T follicular helper cell (primary cell): Measurements from ENCODE around the gene OR5K4.

Source experiments
- DNase-seq: peaks from one replicate; pipeline ENCODE4 v3.0.0-alpha.2; 2020; ENCODE audit warnings: low read depth
- total RNA-seq, 2 experiments: gene quantifications; one replicate each; lab custom pipeline; 2026; lab: John Stamatoyannopoulos, UW

OR5K4 gene, protein sequence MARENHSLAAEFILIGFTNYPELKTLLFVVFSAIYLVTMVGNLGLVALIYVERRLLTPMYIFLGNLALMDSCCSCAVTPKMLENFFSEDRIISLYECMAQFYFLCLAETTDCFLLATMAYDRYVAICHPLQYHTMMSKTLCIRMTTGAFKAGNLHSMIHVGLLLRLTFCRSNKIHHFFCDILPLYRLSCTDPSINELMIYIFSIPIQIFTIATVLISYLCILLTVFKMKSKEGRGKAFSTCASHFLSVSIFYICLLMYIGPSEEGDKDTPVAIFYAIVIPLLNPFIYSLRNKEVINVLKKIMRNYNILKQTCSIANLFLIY
- 0 reads per million in 2 experiments for total RNA-seq

DNA sequence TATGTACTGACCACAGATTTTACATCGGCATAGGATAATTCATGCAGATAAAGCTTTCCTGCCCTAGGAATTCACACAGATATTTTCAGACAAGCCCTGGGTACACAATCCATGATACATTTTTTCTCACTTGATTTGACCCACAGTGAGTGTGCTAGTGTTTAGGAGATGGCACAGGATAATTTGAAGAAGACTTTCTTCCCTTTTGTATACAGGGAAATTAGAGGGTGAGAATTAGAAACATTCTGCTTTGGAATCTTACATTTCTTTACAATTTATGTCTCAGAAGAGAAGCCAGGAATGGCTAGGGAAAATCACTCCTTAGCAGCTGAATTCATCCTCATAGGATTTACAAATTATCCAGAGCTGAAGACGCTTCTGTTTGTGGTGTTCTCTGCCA lies at the start of gene OR5K4:
Gene OR5K4 (plus strand): TSS at position 301 of the 400 bp plus-strand sequence. CDS start 0 bp downstream, at position 301.
- DNase-seq: no peak

DNA sequence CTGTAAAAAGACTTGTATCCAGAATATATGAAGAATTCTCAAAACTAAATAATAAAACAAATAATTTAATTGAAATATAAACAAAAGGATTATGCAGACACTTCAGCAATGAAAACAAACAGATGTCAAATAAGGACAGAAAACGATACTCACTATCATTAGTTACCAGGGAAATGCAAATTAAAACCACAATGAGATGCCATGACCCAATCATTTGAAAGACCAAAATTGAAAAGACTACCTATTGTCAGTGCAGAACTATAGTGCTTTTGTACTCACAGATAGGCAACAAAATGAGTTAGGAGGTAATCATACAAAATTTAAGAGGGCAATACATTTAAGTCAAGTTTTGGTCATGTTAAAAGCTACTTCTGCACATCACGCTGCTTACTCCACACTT lies 31.6 kb upstream of the OR5K4 start:
- no peak for DNase-seq

DNA sequence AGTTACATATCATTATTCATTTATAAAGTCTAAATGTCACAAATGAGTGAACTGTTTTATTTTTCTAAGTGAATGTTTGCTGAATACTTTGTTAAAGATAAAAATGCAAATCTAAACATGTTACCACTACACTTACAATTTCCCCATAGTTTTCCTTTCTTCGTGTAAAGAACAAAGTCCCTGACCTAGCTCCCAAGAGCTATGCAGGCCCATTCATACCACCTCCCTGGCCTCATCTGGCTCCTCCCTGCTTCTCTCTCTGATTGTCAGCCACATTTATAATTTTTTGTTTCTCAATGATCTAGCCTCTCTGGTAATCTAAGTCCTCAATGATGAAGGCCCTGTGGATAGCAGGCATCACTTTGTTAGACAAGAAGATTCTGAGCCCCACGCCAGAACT lies 31.0 kb upstream of the OR5K4 start:
- DNase-seq: no peak

DNA sequence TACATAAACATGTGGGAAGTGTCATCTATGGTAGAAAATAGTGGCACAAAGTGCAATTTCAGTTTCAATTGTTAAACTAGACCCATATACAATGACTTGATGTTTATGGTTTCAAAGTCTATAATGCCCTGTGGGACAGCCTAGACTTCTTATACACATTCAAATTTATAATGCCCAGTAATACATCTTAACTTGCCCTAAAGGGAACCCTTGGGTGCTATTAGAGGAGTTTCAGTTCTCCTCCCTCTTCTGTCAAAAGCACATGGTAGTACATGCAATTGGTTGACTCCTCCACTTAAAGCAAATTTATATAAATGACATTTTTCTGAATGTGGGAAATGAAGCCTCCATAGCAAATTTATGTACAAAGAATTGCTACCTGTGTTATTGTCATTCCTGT lies 30.2 kb upstream of the OR5K4 start:
- no peak for DNase-seq

DNA sequence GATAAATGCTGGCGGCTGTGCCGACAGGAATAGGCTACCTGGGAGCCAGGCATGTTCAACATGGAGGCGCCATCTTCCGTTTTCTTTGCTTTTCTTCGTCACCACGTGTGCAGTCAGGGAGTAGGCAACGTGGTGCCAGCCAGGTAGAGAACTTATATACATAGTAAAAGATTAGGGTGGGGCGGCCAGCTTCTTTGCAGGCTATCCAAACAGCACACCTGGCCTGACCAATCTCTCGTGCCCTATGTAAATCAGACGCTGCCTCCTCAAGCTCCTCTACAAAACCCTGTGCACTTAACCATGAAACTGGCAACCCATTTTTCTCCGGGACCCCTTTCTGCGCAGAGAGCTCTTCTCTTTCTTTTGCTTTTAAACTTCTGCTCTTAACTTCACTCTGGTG lies 28.6 kb upstream of the OR5K4 start:
- DNase-seq: no peak

DNA sequence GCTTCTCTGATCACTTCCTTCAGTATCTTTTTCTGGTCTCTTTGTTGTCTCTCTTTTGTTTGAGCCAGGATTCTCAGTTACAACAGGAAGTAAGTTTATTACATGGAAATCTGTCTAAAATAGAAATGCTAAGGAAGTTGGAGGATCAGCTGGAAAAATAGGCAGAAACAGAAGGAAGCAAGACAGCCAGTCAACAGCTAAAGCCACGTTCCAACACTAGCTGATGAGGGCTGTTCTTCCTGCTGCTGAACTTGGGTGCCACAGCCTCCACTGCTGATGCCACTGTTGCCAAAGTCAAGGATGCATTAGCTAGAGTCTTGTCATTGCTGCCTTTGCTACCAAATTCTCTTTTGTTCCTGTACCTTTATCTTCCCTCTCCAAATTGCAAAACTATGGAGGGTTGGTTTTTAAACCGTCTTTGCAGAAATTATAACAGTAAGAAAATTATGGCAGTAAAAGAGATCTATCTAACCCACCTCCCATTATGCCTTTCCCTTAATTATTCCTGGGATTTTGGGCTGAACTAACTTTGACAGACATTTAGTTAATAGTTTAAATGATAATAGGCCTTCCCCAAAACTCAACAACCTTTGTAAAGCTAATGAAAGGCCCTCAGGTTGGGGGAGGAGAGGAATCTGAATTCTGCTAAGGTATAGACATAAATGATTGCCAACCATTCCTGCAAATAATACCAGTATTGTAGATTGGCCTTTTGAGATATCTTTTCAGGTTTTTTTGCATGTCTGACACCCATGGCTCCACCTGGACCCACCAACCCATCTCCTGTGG lies 27.4 kb upstream of the OR5K4 start:
- DNase-seq: no peak

DNA sequence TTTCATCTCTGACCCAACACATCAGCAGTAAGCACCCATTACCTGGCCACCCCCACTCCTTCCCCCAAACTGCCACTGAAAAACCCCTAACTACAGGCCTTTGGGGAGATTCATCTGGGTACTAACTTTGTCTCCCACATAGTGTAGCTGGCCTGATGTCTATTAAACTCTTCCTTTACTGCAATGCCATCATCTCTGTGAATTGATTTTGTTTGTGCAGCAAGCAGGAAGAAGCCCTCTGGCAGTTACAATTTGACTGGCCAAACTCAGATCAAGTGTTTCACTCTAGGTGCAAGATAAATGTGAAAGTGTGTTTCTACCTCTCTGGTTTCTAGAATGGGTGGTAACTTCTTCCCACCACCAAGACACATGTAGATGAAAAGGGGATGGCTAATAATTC lies 26.7 kb upstream of the OR5K4 start:
- no peak for DNase-seq

DNA sequence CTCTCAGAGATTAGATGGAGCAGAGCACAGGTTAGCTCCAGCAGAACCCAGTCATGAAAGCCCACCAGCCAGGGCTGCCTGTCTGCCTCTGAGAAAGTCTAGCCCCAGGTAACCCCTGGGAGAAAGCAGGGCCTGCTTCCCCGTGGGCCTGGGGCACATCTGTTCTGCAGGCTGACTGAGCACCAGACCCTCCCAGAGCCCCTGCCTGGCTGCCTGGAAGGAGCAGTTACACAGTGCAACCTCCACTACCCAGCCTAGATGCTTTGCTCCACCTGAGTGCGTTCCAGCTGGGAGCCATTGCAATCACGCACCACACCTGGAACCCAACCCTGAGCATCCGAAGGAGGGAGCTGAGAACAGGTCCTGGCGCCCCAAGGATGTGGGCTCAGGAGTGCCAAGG lies 24.7 kb upstream of the OR5K4 start:
- no peak for DNase-seq

DNA sequence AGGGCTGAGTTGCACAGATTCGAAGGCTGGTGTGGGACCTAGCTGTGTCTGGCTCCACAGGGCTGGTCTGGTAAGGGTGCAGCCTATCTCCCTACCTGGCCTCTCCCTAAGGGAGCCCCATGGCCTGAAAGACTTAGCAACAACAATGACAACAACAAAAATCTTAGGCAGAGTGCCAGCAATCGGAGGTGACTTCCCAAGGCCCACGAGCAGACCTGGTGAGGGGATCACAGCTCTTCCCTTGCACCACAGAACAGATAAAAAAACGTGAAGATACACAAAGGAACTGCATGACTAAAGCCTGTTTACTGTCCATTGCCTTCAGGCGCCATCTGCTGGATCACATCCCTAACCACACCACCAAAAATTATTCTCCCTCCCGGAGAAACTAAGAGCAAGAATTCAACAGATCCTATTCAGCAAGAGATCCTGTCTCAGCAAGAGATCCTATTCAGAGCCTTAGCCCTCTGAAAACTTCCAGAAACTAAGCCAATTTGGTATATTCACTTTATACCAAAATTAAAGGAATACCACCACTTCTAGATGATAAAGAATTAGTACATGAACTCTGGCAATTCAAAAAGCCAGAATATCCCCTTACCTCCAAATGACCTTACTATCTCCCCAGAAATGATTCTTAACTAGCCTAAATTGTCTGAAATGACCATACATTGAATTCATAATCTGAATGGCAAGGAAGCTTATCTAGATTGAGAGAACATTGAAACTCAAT lies 24.1 kb upstream of the OR5K4 start:
- DNase-seq: peak; percentile 17

- DNase-seq: no peak
Measured at GRCh38 chr3:98331329-98331728, 22.3 kb upstream of the OR5K4 start.

GRCh38 chr3:98333989-98334606 lies 19.6 kb upstream of the OR5K4 start:
- DNase-seq: no peak

DNA sequence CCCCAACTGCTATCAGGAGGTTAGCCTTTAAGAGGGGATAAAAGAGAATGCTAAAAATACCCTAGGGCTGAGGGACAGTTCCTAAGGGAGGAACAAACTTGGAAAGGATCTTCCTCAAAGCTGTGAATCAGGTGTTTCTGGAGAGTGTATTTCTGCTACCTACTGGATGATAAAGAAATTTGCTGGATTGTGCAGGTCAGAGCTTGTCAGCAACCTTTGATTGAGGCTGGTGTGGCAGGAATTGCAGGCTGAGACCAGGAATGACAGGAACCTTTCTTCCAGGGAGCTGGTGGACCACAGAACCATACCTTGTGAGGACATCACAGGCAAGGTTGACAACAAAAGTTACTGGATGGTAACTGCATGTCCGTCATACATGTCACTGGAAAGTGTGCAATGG lies 14.6 kb upstream of the OR5K4 start:
- DNase-seq: no peak

DNA sequence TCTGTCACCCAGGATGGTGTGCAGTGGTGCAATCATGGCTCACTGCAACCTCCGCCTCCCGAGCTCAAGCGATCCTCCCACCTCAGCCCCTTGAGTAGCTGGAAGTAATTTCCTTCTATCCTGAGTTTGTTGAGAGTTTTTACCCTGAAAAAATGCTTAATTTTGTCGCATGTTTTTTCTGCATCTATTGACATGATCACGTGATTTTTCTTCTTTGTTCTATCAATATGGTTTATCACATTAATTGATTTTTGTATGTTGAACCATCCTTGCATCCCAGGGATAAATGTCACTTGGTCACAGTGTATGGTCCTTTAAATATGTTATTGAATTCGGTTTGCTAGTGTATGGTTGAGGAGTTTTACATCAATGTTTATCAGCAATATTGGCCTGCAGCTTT lies 11.9 kb upstream of the OR5K4 start:
- no peak for DNase-seq

GRCh38 chr3:98343647-98344507 lies 9.8 kb upstream of the OR5K4 start:
- DNase-seq: no peak

- no peak for DNase-seq
Measured at GRCh38 chr3:98350082-98350481, 3.6 kb upstream of the OR5K4 start.

DNA sequence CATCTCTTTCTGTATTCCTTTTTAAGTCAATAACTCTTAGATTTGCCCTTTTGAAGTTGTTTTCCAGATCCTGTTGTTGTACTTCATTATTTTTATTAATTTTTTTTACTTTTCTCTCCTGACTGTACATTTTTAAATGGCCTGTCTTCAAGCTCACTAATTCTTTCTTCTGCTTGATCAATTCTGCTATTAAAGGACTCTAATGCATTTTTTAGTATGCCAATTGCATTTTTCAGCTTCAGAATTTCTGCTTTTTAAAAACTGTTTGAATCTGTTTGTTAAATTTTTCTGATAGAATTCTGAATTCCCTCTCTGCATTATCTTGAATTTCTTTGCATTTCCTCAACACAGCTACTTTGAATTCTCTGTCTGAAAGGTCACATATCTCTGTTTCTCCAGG lies 5.6 kb downstream of the OR5K4 start:
- no peak for DNase-seq

DNA sequence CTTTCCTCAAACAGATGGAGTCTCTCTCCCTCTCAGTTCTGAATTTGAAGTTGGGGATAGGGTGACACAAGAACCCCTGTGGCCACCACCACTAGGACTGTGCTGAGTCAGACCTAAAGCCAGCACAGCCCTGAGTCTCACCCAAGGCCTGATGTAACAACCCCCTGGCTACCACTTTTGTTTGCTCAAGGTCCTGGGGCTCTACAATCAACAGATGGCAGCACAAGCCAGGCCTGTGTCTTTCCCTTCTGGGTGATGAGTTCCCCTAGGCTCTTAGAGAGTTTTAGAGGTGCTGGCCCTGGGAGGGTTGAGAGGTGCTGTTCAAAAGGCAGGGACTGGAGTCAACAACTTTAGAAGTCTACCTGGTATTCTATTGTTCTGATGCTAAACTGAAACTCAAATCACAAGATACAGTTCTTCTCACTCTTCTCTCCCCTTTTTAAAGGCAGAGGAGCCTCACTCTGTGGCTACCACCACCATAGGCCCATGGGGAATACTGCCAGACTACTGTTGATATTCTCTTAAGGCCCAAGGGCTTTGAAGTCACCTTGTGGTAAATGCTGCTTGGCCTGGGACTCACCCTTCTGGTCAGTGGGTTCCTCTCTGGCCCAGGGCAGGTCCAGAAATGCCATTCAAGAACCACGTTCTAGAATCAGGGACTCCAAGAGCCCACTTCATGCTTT lies 6.5 kb downstream of the OR5K4 start:
- no peak for DNase-seq

DNA sequence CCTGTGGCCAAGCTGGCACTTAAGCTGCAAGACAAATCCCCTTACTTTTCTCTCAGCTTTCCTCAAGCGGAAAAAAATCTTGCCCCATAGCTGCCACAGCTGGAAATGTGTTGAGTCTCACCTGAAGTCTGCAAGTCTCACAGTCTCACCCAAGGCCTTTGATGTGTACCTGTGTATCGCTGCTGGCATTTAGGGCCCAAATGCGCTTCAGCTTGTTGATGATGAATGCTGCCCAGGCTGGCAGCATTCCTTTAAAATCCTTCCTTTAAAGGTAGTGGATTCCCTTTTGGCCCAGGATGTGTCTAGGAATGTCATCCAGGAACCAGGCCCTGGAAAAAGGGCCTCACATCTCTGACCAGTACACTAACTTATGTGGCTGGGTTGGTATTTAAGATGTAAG lies 7.0 kb downstream of the OR5K4 start:
- no peak for DNase-seq

GRCh38 chr3:98361289-98361688 lies 7.6 kb downstream of the OR5K4 start:
- no peak for DNase-seq

DNA sequence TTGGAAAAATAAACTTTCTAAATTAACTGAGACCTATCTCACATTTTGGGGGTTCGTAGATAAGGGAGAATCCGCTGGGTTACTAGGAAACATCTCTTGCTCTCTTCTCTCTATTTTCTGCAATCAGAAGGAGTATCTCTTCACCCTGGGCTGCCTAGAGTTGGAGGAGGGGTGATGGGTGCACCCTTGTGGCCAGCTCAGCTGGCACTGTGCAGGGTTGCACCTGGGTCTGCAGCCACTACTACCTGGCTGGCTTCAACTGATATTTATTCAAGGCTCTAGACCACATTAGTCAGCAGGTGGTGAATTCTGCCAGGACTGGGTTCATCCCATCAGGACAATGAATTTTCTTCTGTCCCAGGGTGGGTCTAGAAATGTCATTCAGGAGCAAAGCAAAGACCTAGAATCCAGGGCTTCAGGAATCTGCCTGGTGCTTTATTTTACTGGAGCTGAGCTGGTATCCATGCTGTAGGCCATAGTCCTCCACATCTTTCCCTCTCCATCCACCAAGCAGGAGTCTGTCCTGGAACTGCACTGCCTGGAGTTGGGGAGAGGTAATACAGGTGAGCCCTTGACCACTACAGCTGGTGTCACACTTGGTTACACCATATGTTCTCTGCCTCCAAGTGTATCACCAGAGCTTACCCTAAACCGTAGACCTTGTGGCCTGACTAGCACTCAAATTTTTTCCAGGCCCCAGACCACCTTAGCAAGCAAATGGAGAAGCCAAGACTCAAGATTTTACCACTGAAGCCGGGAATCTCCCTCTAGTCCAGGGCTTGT lies 14.0 kb downstream of the OR5K4 start:
- no peak for DNase-seq
